GM12878 (cell line): ENCODE data around the gene MCCD1. TPM values are rescaled to one million over a fixed set of nuclear protein-coding genes. Genes with fewer than 3 reads are reported as not detected.

Source experiments
- BCLAF1 ChIP-seq: fragments of 450-650 bp; IDR thresholded peaks from 2 replicates; pipeline ENCODE4 v1.6.1; 2017; ENCODE audit warnings: antibody characterized with exemption, mild to moderate bottlenecking, moderate library complexity
- CEBPB ChIP-seq, 2 experiments: fragments of 150-350 bp in 1 of 2; IDR thresholded peaks; 2 replicates each; pipeline ENCODE4 v1.6.1; 2012 to 2014; ENCODE audit warnings: low read depth in 2 of 2, low read length in 2 of 2, borderline replicate concordance in 1 of 2, inconsistent platforms in 1 of 2
- CTCF ChIP-seq, 3 experiments: IDR thresholded peaks in 2 of 3; conservative IDR thresholded peaks in 1 of 3; 2 replicates each; pipeline ENCODE4 v1.5.1; 2011; ENCODE audit warnings: low read depth in 3 of 3, low read length in 3 of 3, mild to moderate bottlenecking in 3 of 3, control low read depth in 2 of 3, moderate library complexity in 2 of 3, inconsistent platforms in 1 of 3, mixed read lengths in 1 of 3; ENCODE audit not compliant: control insufficient read depth in 2 of 3, insufficient read depth in 1 of 3; ENCODE audit errors: extremely low read depth in 1 of 3
- FOXM1 ChIP-seq: IDR thresholded peaks from 2 replicates; pipeline ENCODE4 v1.6.1; 2012; ENCODE audit warnings: low read depth, mild to moderate bottlenecking, inconsistent platforms, low read length, moderate library complexity
- polyA plus RNA-seq, 11 experiments: library from polyadenylated mRNA; depleted of rRNA in 4 of 11; unstranded in 6 of 11; stranded (reverse) in 5 of 11; fragments of >200 nt; fragmentation: Nextera tagmentation in 4 of 11; fragmentation: Illumina TruSeq in 1 of 11; extraction: Ambion mirVana in 4 of 11; extraction: Trizol in 1 of 11; gene quantifications; 1 replicate in 1 of 11; 2 replicates in 10 of 11; pipeline versions ENCODE4 v1.2.1 to v1.2.3, GENCODE V29; 2011 to 2016; ENCODE audit warnings: inconsistent platforms in 2 of 11, missing spikeins in 2 of 11, low read depth in 1 of 11
- total RNA-seq, 4 experiments: library from RNA; depleted of rRNA in 3 of 4; stranded (reverse); fragments of >200 nt in 3 of 4; fragmentation: Illumina TruSeq in 1 of 4; extraction: Trizol in 1 of 4; gene quantifications; 2 replicates each; pipeline versions ENCODE4 v1.2.1 to v1.2.3, GENCODE V29; 2013 to 2021
- TF ChIP-seq, protein P1 (sequence below): IDR thresholded peaks from 2 replicates; pipeline ENCODE4 v1.6.1; 2011; ENCODE audit warnings: low read depth, mild to moderate bottlenecking, low read length, moderate library complexity, borderline replicate concordance; ENCODE audit errors: extremely low read depth

MCCD1 gene
- total and polyA plus RNA-seq, 10 of the 15 experiments (the other 5 are each of a cell fraction or from before 2014, with no cell fraction given), result not detected

GRCh38 chr6:31548544-31548873, 19.7 kb downstream of the MCCD1 start (continued):
- TF ChIP-seq CTCF (IDR thresholded peaks at IDR 0.05 in 2 of 3, conservative IDR thresholded peaks at IDR 0.05 in 1 of 3; ENCODE audit: control insufficient read depth in 2 of 3, extremely low read depth in 1 of 3, insufficient read depth in 1 of 3, low read depth in 3 of 3, low read length in 3 of 3) (no peak), CEBPB (IDR thresholded peaks at IDR 0.05; ENCODE audit: borderline replicate concordance in 1 of 2, low read depth in 2 of 2, low read length in 2 of 2) (no peak), FOXM1 (no peak), BCLAF1 (no peak)
- TF ChIP-seq, protein P1, sequence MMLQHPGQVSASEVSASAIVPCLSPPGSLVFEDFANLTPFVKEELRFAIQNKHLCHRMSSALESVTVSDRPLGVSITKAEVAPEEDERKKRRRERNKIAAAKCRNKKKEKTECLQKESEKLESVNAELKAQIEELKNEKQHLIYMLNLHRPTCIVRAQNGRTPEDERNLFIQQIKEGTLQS, result no peak
